Sigmoid colon (tissue), 4 donors: ENCODE results near the gene ACTA1.

Experiments used
- CTCF ChIP-seq, 4 experiments: fragments of 450-650 bp in 3 of 4; fragments of 200-600 bp in 1 of 4; IDR thresholded peaks; one replicate each; pipeline ENCODE4 v1.5.1; 2016 to 2019; ENCODE audit warnings: antibody characterized with exemption in 4 of 4, mild to moderate bottlenecking in 3 of 4, moderate library complexity in 2 of 4
- EP300 ChIP-seq, 4 donors: sonication (generic); formaldehyde crosslinking; IDR thresholded peaks; one replicate each; pipeline ENCODE4 v1.6.1; 2017; ENCODE audit warnings: antibody characterized with exemption in 4 of 4
- POLR2A ChIP-seq, 2 donors: fragments of 450-650 bp; IDR thresholded peaks; one replicate each; pipeline ENCODE4 v1.6.1; 2016; ENCODE audit warnings: antibody characterized with exemption in 2 of 2, mild to moderate bottlenecking in 2 of 2, moderate library complexity in 2 of 2
- POLR2AphosphoS5 ChIP-seq, 4 donors: sonication (generic); formaldehyde crosslinking; IDR thresholded peaks; one replicate each; pipeline ENCODE4 v1.6.1; 2017; ENCODE audit warnings: antibody characterized with exemption in 4 of 4

- TF ChIP-seq POLR2A (IDR thresholded peaks at IDR 0.05) (no peak), CTCF (IDR thresholded peaks at IDR 0.05) (no peak), EP300 (IDR thresholded peaks at IDR 0.05) (no peak), POLR2AphosphoS5 (IDR thresholded peaks at IDR 0.05) (no peak)
These were observed 27.3 kb upstream of the ACTA1 start for GRCh38 chr1:229461032-229461668.
